OCI-LY3 (cell line): ENCODE results near the gene CCSER1.

Experiments
- EZH2phosphoT487 ChIP-seq: fragments of 200-600 bp; shearing (Covaris generic); IDR thresholded peaks from 2 replicates; pipeline ENCODE4 v1.6.1; 2018; ENCODE audit warnings: antibody characterized with exemption, mixed run types, low read depth
- TF ChIP-seq, protein P1 (sequence below): fragments of 200-600, 300-600 bp; sonication (generic); IDR thresholded peaks from 2 replicates; pipeline ENCODE4 v1.5.1; 2014; ENCODE audit warnings: antibody characterized with exemption, low read length, low read depth

- TF ChIP-seq, protein P1, sequence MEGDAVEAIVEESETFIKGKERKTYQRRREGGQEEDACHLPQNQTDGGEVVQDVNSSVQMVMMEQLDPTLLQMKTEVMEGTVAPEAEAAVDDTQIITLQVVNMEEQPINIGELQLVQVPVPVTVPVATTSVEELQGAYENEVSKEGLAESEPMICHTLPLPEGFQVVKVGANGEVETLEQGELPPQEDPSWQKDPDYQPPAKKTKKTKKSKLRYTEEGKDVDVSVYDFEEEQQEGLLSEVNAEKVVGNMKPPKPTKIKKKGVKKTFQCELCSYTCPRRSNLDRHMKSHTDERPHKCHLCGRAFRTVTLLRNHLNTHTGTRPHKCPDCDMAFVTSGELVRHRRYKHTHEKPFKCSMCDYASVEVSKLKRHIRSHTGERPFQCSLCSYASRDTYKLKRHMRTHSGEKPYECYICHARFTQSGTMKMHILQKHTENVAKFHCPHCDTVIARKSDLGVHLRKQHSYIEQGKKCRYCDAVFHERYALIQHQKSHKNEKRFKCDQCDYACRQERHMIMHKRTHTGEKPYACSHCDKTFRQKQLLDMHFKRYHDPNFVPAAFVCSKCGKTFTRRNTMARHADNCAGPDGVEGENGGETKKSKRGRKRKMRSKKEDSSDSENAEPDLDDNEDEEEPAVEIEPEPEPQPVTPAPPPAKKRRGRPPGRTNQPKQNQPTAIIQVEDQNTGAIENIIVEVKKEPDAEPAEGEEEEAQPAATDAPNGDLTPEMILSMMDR = no peak
- TF ChIP-seq EZH2phosphoT487 = no peak
These were observed 908.1 kb downstream of the CCSER1 start for GRCh38 chr4:91035276-91035675.
